ENCODE measurements around the gene DOCK7. TPM values are rescaled to one million over a fixed set of nuclear protein-coding genes. Genes with fewer than 3 reads are reported as not detected.

DOCK7 gene
- total RNA-seq, 1 experiment from 2014 or later, result 57.2 TPM

GRCh38 chr1:62735491-62736171, 47.4 kb upstream of the DOCK7 start:
- no peaks in the 10 kb centered on the region for H3K9me3 ChIP-seq (ENCODE audit: control insufficient read depth, insufficient read depth, low read depth, low read length)
- ATAC-seq, result no peak
- no peak for DNase-seq (ENCODE audit: low read depth, low spot score)
- no peaks in the 10 kb centered on the region for H3K36me3 ChIP-seq (ENCODE audit: control insufficient read depth, insufficient read depth, low read length)
- ChIA-PET CTCF (interaction anchor here (0.6 to 1.2 kb wide), 2 partner anchors 10 to 75 kb away, joined by 6 to 8 read pairs; no protein-coding TSS in a partner anchor), POLR2A (no interaction called here)
- BruUV-seq (replicated peaks), result TSS peak; percentile 78
- in situ Hi-C loops (cut with HindIII; ENCODE audit: low pct_unique_long_range_greater_than_20kb, low sequenced_read_pairs) (no loop called here), intact Hi-C loops (cut with micrococcal nuclease; ENCODE audit: unreplicated experiment) (no loop called here)
- H3K4me3 ChIP-seq (ENCODE audit: low read depth in 2 of 2, low read length in 2 of 2), result no peak overlapping the region
- H3K27ac ChIP-seq (ENCODE audit: low read length), result no peak overlapping the region
- H3K4me1 ChIP-seq (ENCODE audit: control insufficient read depth, insufficient read depth, low read length), result no peaks in the 10 kb centered on the region
- no peaks in the 10 kb centered on the region for H3K27me3 ChIP-seq (ENCODE audit: control insufficient read depth, insufficient read depth, low read length)
- TF ChIP-seq CTCF (IDR thresholded peaks at IDR 0.05) (no peak), REST (IDR thresholded peaks at IDR 0.05; ENCODE audit: insufficient read depth in 1 of 2, low read depth in 2 of 2, low read length in 1 of 2) (no peak), POLR2AphosphoS5 (IDR thresholded peaks at IDR 0.05; ENCODE audit: low read depth, low read length) (no peak), SIN3A (IDR thresholded peaks at IDR 0.05; ENCODE audit: borderline replicate concordance, insufficient read depth, low read depth, low read length) (no peak), TCF7L2 (IDR thresholded peaks at IDR 0.05; ENCODE audit: low read depth, low read length) (no peak)

GRCh38 chr1:62732331-62732730, 44.1 kb upstream of the DOCK7 start:
- Histone ChIP-seq H3K27me3 (ENCODE audit: control insufficient read depth, insufficient read depth, low read length) (no peaks in the 10 kb centered on the region), H3K4me3 (ENCODE audit: low read depth in 2 of 2, low read length in 2 of 2) (no peak overlapping the region), H3K36me3 (ENCODE audit: control insufficient read depth, insufficient read depth, low read length) (no peaks in the 10 kb centered on the region), H3K27ac (ENCODE audit: low read length) (no peak overlapping the region), H3K4me1 (ENCODE audit: control insufficient read depth, insufficient read depth, low read length) (no peaks in the 10 kb centered on the region), H3K9me3 (ENCODE audit: control insufficient read depth, insufficient read depth, low read depth, low read length) (no peaks in the 10 kb centered on the region)
- in situ Hi-C loops (cut with HindIII; ENCODE audit: low pct_unique_long_range_greater_than_20kb, low sequenced_read_pairs), result no loop called here
- CTCF ChIA-PET, result no interaction called here
- no peak for ATAC-seq
- intact Hi-C loops (cut with micrococcal nuclease; ENCODE audit: unreplicated experiment), result no loop called here
- no TSS peak for BruUV-seq (replicated peaks)
- TF ChIP-seq POLR2AphosphoS5 (IDR thresholded peaks at IDR 0.05; ENCODE audit: low read depth, low read length) (no peak), CTCF (IDR thresholded peaks at IDR 0.05) (peak; percentile 27; the same call in 1 of the 2 replicates)
- POLR2A ChIA-PET, result no interaction called here
- no peak for DNase-seq (ENCODE audit: low read depth, low spot score)
